ENCODE data around the gene PLBD2.

PLBD2 gene

GRCh38 chr12:113386866-113387566 is 28.6 kb downstream of the PLBD2 start:
- Histone ChIP-seq H3K4me3 (ENCODE audit: low read depth in 1 of 2, low read length in 2 of 2) (no peak overlapping the region), H3K4me1 (ENCODE audit: insufficient read depth, low read length) (no peaks in the 10 kb centered on the region), H3K36me3 (ENCODE audit: insufficient read depth, low read length) (no peaks in the 10 kb centered on the region), H3K27me3 (ENCODE audit: insufficient read depth, low read length, poor library complexity) (no peaks in the 10 kb centered on the region), H2AFZ (ENCODE audit: low read depth, low read length) (no peak overlapping the region), H4K20me1 (ENCODE audit: insufficient read depth, low read length) (no peaks in the 10 kb centered on the region), H3K9me3 (ENCODE audit: insufficient read depth, low read length, severe bottlenecking) (no peaks in the 10 kb centered on the region), H3K79me2 (ENCODE audit: insufficient read depth, low read length) (no peaks in the 10 kb centered on the region), H3K27ac (ENCODE audit: low read length) (no peak overlapping the region), H3K4me2 (ENCODE audit: insufficient read depth, low read length) (no peak overlapping the region), H3K9ac (ENCODE audit: low read depth, low read length) (no peak overlapping the region)
- no peak for DNase-seq
- TF ChIP-seq, protein P1, sequence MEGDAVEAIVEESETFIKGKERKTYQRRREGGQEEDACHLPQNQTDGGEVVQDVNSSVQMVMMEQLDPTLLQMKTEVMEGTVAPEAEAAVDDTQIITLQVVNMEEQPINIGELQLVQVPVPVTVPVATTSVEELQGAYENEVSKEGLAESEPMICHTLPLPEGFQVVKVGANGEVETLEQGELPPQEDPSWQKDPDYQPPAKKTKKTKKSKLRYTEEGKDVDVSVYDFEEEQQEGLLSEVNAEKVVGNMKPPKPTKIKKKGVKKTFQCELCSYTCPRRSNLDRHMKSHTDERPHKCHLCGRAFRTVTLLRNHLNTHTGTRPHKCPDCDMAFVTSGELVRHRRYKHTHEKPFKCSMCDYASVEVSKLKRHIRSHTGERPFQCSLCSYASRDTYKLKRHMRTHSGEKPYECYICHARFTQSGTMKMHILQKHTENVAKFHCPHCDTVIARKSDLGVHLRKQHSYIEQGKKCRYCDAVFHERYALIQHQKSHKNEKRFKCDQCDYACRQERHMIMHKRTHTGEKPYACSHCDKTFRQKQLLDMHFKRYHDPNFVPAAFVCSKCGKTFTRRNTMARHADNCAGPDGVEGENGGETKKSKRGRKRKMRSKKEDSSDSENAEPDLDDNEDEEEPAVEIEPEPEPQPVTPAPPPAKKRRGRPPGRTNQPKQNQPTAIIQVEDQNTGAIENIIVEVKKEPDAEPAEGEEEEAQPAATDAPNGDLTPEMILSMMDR (IDR thresholded peaks at IDR 0.05; ENCODE audit: borderline replicate concordance, extremely low read depth, low read length, poor library complexity, severe bottlenecking) = no peak
- no peak for TF ChIP-seq EZH2 (IDR thresholded peaks at IDR 0.05; ENCODE audit: borderline replicate concordance, low read depth, low read length, severe bottlenecking)
- no peak for ATAC-seq (ENCODE audit: insufficient read depth, low read depth)

DNA sequence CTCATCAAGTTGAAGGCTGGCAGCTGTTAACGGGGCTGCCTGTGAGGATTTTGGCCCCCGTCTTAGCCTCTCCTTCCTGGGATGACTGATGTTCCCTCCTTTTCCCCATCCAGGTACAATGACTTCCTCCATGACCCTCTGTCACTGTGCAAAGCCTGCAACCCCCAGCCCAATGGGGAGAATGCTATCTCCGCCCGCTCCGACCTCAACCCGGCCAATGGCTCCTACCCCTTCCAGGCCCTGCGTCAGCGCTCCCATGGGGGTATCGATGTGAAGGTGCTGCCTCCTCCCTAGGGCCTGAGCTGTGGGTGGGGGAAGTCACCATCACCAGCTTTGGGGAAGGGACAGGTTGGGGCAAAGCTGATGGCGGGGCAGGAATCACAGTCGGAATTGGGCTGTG is 29.2 kb downstream of the PLBD2 start:
- no peak overlapping the region for H3K4me3 ChIP-seq (ENCODE audit: low read depth in 1 of 2, low read length in 2 of 2)
- H4K20me1 ChIP-seq (ENCODE audit: insufficient read depth, low read length) = no peaks in the 10 kb centered on the region
- no peak overlapping the region for H3K9ac ChIP-seq (ENCODE audit: low read depth, low read length)
- H3K27me3 ChIP-seq (ENCODE audit: insufficient read depth, low read length, poor library complexity) = no peaks in the 10 kb centered on the region
- ATAC-seq (ENCODE audit: insufficient read depth, low read depth) = no peak
- no peak overlapping the region for H3K27ac ChIP-seq (ENCODE audit: low read length)
- no peak for DNase-seq
- H2AFZ ChIP-seq (ENCODE audit: low read depth, low read length) = no peak overlapping the region
- no peaks in the 10 kb centered on the region for H3K36me3 ChIP-seq (ENCODE audit: insufficient read depth, low read length)
- H3K9me3 ChIP-seq (ENCODE audit: insufficient read depth, low read length, severe bottlenecking) = no peaks in the 10 kb centered on the region
- H3K4me1 ChIP-seq (ENCODE audit: insufficient read depth, low read length) = no peaks in the 10 kb centered on the region
- TF ChIP-seq, protein P1 (IDR thresholded peaks at IDR 0.05; ENCODE audit: borderline replicate concordance, extremely low read depth, low read length, poor library complexity, severe bottlenecking) = no peak
- no peak for TF ChIP-seq EZH2 (IDR thresholded peaks at IDR 0.05; ENCODE audit: borderline replicate concordance, low read depth, low read length, severe bottlenecking)
- H3K79me2 ChIP-seq (ENCODE audit: insufficient read depth, low read length) = no peaks in the 10 kb centered on the region
- no peak overlapping the region for H3K4me2 ChIP-seq (ENCODE audit: insufficient read depth, low read length)

DNA sequence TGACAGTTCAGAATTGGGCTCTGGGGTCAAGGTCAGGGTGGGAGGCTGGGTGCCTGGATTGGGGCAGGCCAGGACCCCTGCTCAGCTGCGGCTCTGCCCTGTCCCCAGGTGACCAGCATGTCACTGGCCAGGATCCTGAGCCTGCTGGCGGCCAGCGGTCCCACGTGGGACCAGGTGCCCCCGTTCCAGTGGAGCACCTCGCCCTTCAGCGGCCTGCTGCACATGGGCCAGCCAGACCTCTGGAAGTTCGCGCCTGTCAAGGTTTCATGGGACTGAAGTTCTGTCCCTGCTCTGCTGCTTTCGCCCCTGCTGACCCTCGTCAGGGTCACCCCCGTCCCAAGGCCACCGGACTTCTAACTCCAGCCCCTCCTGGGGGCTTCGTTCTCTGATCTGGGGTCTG is 30.0 kb downstream of the PLBD2 start:
- Histone ChIP-seq H3K79me2 (ENCODE audit: insufficient read depth, low read length) (no peaks in the 10 kb centered on the region), H3K9me3 (ENCODE audit: insufficient read depth, low read length, severe bottlenecking) (no peaks in the 10 kb centered on the region), H3K36me3 (ENCODE audit: insufficient read depth, low read length) (no peaks in the 10 kb centered on the region), H3K27me3 (ENCODE audit: insufficient read depth, low read length, poor library complexity) (no peaks in the 10 kb centered on the region), H3K9ac (ENCODE audit: low read depth, low read length) (no peak overlapping the region), H4K20me1 (ENCODE audit: insufficient read depth, low read length) (no peaks in the 10 kb centered on the region), H3K4me2 (ENCODE audit: insufficient read depth, low read length) (no peak overlapping the region), H3K27ac (ENCODE audit: low read length) (no peak overlapping the region), H3K4me1 (ENCODE audit: insufficient read depth, low read length) (no peaks in the 10 kb centered on the region), H2AFZ (ENCODE audit: low read depth, low read length) (no peak overlapping the region), H3K4me3 (ENCODE audit: low read depth in 1 of 2, low read length in 2 of 2) (no peak overlapping the region)
- DNase-seq (no peak), ATAC-seq (ENCODE audit: insufficient read depth, low read depth) (no peak)
- no peak for TF ChIP-seq EZH2 (IDR thresholded peaks at IDR 0.05; ENCODE audit: borderline replicate concordance, low read depth, low read length, severe bottlenecking)
- TF ChIP-seq, protein P1 (IDR thresholded peaks at IDR 0.05; ENCODE audit: borderline replicate concordance, extremely low read depth, low read length, poor library complexity, severe bottlenecking) = no peak
